Nephron progenitor cell (in vitro differentiated cells): ENCODE measurements around the gene PDGFRB.

ENCODE experiments used
- DNase-seq: peaks from one replicate; pipeline ENCODE4 v3.0.0; 2021
- H3K27ac Mint-ChIP-seq: 2 replicates; pipeline ENCODE4 v1.8.0; 2021; ENCODE audit warnings: mild to moderate bottlenecking, moderate library complexity, mixed read lengths
- H3K27me3 Mint-ChIP-seq: 2 replicates; pipeline ENCODE4 v1.8.0; 2021; ENCODE audit warnings: mild to moderate bottlenecking, low read depth, mixed read lengths; ENCODE audit not compliant: poor library complexity
- H3K36me3 Mint-ChIP-seq: 2 replicates; pipeline ENCODE4 v1.8.0; 2021; ENCODE audit warnings: low read depth, mixed read lengths
- H3K4me1 Mint-ChIP-seq: 2 replicates; pipeline ENCODE4 v1.8.0; 2021; ENCODE audit warnings: mixed read lengths
- H3K4me3 Mint-ChIP-seq: 2 replicates; pipeline ENCODE4 v1.8.0; 2021; ENCODE audit warnings: mild to moderate bottlenecking, moderate library complexity, mixed read lengths
- H3K9me3 Mint-ChIP-seq: 2 replicates; pipeline ENCODE4 v1.8.0; 2021; ENCODE audit warnings: mild to moderate bottlenecking, moderate library complexity, mixed read lengths
- TF ChIP-seq, protein P1 (sequence below): fragments of 200-600 bp; sonication (generic); IDR thresholded peaks from 2 replicates; pipeline ENCODE4 v1.5.0; 2021; ENCODE audit warnings: antibody characterized with exemption

The PDGFRB gene

DNA sequence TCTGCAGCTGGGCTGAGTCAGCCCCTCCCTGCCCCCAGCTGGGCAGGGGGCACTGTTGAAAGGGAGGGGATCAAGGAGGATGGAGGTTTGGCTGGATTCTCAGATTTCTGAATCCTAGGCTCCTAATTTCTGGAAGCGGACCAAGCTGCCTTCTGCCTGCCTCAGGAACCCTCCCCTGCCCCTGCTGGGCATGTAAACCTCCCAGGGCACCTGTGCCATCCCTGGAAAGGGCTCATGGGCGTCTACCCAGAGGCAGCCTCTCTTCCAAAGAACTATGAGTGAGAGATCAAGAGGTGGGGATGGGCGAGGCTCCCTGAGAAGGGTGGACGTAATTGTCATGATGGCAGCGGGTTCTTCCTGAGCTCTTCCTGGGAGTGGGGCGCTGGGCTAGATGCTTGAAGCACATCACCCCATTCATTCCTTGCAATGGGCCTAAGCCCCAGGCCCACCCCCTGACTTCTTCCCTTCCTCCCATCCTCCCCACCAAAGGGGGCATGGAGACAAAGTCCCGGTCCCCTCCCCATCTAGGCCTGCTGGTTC, 90.9 kb downstream of the PDGFRB start:
- H3K27ac Mint-ChIP-seq: peak overlapping the region; percentile 39
- no peaks in the 10 kb centered on the region for H3K9me3 Mint-ChIP-seq
- no peaks in the 10 kb centered on the region for H3K36me3 Mint-ChIP-seq
- DNase-seq: no peak
- H3K27me3 Mint-ChIP-seq: peaks cover 12% of the 10 kb centered on the region
- no peak overlapping the region for H3K4me3 Mint-ChIP-seq
- peaks cover 23% of the 10 kb centered on the region for H3K4me1 Mint-ChIP-seq
- TF ChIP-seq, protein P1, sequence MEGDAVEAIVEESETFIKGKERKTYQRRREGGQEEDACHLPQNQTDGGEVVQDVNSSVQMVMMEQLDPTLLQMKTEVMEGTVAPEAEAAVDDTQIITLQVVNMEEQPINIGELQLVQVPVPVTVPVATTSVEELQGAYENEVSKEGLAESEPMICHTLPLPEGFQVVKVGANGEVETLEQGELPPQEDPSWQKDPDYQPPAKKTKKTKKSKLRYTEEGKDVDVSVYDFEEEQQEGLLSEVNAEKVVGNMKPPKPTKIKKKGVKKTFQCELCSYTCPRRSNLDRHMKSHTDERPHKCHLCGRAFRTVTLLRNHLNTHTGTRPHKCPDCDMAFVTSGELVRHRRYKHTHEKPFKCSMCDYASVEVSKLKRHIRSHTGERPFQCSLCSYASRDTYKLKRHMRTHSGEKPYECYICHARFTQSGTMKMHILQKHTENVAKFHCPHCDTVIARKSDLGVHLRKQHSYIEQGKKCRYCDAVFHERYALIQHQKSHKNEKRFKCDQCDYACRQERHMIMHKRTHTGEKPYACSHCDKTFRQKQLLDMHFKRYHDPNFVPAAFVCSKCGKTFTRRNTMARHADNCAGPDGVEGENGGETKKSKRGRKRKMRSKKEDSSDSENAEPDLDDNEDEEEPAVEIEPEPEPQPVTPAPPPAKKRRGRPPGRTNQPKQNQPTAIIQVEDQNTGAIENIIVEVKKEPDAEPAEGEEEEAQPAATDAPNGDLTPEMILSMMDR: no peak
